ENCODE measurements around the gene TPPP. TPM values are rescaled to one million over a fixed set of nuclear protein-coding genes. Genes with fewer than 3 reads are reported as not detected.

The TPPP gene
- total and polyA plus RNA-seq, 2 of the 13 experiments (the other 11 are each of a cell fraction or from before 2014, with no cell fraction given): 0.07 TPM; not detected in 1

DNA sequence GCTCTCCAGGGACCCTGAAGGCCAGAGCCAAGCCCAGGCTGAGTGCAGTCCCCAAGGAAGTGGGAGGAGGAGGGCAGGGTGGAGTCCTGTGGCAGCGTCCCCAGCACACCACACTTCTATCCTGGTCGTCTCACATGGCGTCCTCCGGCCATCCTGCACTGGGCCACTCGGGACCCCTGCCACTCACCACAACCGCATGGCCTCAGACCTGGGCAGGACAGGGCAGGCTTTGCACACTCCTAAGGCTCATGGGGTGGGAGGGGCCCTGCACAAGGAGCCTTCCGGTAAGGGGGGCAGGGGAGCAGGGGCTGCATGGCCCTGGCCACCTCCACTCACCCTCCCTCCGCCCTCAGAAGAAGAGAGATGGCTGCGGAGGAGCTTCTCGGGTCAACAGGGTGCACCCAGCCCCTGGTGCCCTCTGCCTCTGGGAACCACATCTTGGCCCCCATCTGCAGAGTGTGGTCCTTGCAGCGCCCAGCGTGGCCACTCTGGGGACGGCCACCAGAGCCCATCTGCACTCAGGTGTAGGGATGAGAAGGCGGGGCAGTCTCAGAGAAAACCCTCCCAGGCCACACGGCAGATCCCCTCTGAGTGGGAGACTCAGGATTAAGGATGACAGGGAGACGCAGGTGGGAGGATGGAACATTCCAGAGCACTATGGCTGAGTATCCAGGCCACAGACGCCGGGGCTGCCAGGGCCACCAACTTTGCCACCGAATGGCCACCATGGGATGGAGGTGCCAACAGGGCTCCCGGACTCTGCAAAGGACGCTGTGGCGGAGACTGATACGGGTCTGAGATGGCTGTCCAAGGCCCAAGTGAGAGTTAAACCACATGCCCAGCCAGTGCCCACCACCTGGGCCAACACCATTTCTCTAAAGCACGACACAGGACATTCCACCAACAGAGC lies 7.6 kb downstream of the TPPP start (continued):
- TF ChIP-seq HMGXB3 (CRISPR knock-in tag; IDR thresholded peaks at IDR 0.05; ENCODE audit: borderline replicate concordance) (no peak), ZNF772 (CRISPR knock-in tag; IDR thresholded peaks at IDR 0.05) (no peak), ZBTB1 (CRISPR knock-in tag; IDR thresholded peaks at IDR 0.05; ENCODE audit: borderline replicate concordance) (no peak), KAT7 (CRISPR knock-in tag; IDR thresholded peaks at IDR 0.05; ENCODE audit: borderline replicate concordance) (no peak), ZNF446 (CRISPR knock-in tag; IDR thresholded peaks at IDR 0.05) (no peak), ZNF691 (CRISPR knock-in tag; IDR thresholded peaks at IDR 0.05; ENCODE audit: borderline replicate concordance, low read depth) (no peak)
- TF ChIP-seq, protein P1, sequence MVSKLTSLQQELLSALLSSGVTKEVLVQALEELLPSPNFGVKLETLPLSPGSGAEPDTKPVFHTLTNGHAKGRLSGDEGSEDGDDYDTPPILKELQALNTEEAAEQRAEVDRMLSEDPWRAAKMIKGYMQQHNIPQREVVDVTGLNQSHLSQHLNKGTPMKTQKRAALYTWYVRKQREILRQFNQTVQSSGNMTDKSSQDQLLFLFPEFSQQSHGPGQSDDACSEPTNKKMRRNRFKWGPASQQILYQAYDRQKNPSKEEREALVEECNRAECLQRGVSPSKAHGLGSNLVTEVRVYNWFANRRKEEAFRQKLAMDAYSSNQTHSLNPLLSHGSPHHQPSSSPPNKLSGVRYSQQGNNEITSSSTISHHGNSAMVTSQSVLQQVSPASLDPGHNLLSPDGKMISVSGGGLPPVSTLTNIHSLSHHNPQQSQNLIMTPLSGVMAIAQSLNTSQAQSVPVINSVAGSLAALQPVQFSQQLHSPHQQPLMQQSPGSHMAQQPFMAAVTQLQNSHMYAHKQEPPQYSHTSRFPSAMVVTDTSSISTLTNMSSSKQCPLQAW (CRISPR knock-in tag; IDR thresholded peaks at IDR 0.05): no peak

Data from HepG2 (cell line).